OCI-LY1 (cell line): ENCODE measurements around the gene FARS2.

ENCODE experiments used
- CTCF ChIP-seq: fragments of 200-600 bp; sonication (generic), shearing (Covaris generic); IDR thresholded peaks from 2 replicates; pipeline ENCODE4 v1.5.1; 2017; ENCODE audit warnings: mild to moderate bottlenecking, antibody characterized with exemption, low read length, moderate library complexity, mixed read lengths
- EZH2 ChIP-seq: fragments of 200-600 bp; sonication (generic), shearing (Covaris generic); IDR thresholded peaks from 2 replicates; pipeline ENCODE4 v1.8.0; 2017; ENCODE audit warnings: borderline replicate concordance, mixed run types, mild to moderate bottlenecking, antibody characterized with exemption, low read length, moderate library complexity, mixed read lengths

- TF ChIP-seq CTCF (no peak), EZH2 (no peak)
Measured at GRCh38 chr6:5287205-5287965, 26.1 kb downstream of the FARS2 start.
